Measurements from ENCODE around the gene FSTL4.

Gene FSTL4

GRCh38 chr5:133440467-133441115 lies 171.8 kb downstream of the FSTL4 start:
- TF ChIP-seq ZFP30 (CRISPR knock-in tag; IDR thresholded peaks at IDR 0.05) = no peak
- TF ChIP-seq RARB (CRISPR knock-in tag; IDR thresholded peaks at IDR 0.05) = no peak
- TF ChIP-seq SNAI2 (CRISPR knock-in tag; IDR thresholded peaks at IDR 0.05) = no peak
- TF ChIP-seq CREB5 (CRISPR knock-in tag; IDR thresholded peaks at IDR 0.05; ENCODE audit: low read depth) = no peak
- no peak for TF ChIP-seq PPARA (CRISPR knock-in tag; IDR thresholded peaks at IDR 0.05; ENCODE audit: borderline replicate concordance)
- TF ChIP-seq OSR1 (CRISPR knock-in tag; IDR thresholded peaks at IDR 0.05) = no peak
- TF ChIP-seq TOX (CRISPR knock-in tag; IDR thresholded peaks at IDR 0.05; ENCODE audit: borderline replicate concordance) = no peak
- TF ChIP-seq ZNF8 (CRISPR knock-in tag; IDR thresholded peaks at IDR 0.05) = no peak
- no peak for TF ChIP-seq CSDC2 (CRISPR knock-in tag; IDR thresholded peaks at IDR 0.05)
- no peak for TF ChIP-seq ISL1 (CRISPR knock-in tag; IDR thresholded peaks at IDR 0.05)
- no peak for TF ChIP-seq BACH2 (CRISPR knock-in tag; IDR thresholded peaks at IDR 0.05; ENCODE audit: borderline replicate concordance)
- no peak for TF ChIP-seq ZC3H10 (CRISPR knock-in tag; IDR thresholded peaks at IDR 0.05)
- TF ChIP-seq PATZ1 (CRISPR knock-in tag; IDR thresholded peaks at IDR 0.05; ENCODE audit: borderline replicate concordance) = no peak
- no peak for TF ChIP-seq ARNTL (CRISPR knock-in tag; IDR thresholded peaks at IDR 0.05; ENCODE audit: borderline replicate concordance, low read depth)
- no peak for TF ChIP-seq POU6F1 (CRISPR knock-in tag; IDR thresholded peaks at IDR 0.05; ENCODE audit: borderline replicate concordance, low read depth)
- no peak for TF ChIP-seq CSRNP3 (CRISPR knock-in tag; IDR thresholded peaks at IDR 0.05)
- no peak for TF ChIP-seq ESRRG (CRISPR knock-in tag; IDR thresholded peaks at IDR 0.05)
- no peak for TF ChIP-seq TSHZ2 (CRISPR knock-in tag; IDR thresholded peaks at IDR 0.05)
- TF ChIP-seq TCF4 (CRISPR knock-in tag; IDR thresholded peaks at IDR 0.05; ENCODE audit: borderline replicate concordance) = no peak
- no peak for TF ChIP-seq ZFP3 (CRISPR knock-in tag; IDR thresholded peaks at IDR 0.05)
- no peak for ATAC-seq

GRCh38 chr5:133439859-133440258 lies 172.5 kb downstream of the FSTL4 start:
- TF ChIP-seq ZFP3 (CRISPR knock-in tag; IDR thresholded peaks at IDR 0.05) (no peak), ZNF8 (CRISPR knock-in tag; IDR thresholded peaks at IDR 0.05) (no peak), BACH2 (CRISPR knock-in tag; IDR thresholded peaks at IDR 0.05; ENCODE audit: borderline replicate concordance) (no peak), CSDC2 (CRISPR knock-in tag; IDR thresholded peaks at IDR 0.05) (no peak), CREB5 (CRISPR knock-in tag; IDR thresholded peaks at IDR 0.05; ENCODE audit: low read depth) (no peak), CSRNP3 (CRISPR knock-in tag; IDR thresholded peaks at IDR 0.05) (no peak), GLIS3 (CRISPR knock-in tag; IDR thresholded peaks at IDR 0.05) (no peak), ZFP30 (CRISPR knock-in tag; IDR thresholded peaks at IDR 0.05) (no peak), TSHZ2 (CRISPR knock-in tag; IDR thresholded peaks at IDR 0.05) (no peak), ZNF565 (CRISPR knock-in tag; conservative IDR thresholded peaks at IDR 0.05; ENCODE audit: low read depth) (no peak)

More at GRCh38 chr5:133439859-133440258, 172.5 kb downstream of the FSTL4 start:
- ATAC-seq = no peak
